Measurements from ENCODE around the gene SV2C.

DNA sequence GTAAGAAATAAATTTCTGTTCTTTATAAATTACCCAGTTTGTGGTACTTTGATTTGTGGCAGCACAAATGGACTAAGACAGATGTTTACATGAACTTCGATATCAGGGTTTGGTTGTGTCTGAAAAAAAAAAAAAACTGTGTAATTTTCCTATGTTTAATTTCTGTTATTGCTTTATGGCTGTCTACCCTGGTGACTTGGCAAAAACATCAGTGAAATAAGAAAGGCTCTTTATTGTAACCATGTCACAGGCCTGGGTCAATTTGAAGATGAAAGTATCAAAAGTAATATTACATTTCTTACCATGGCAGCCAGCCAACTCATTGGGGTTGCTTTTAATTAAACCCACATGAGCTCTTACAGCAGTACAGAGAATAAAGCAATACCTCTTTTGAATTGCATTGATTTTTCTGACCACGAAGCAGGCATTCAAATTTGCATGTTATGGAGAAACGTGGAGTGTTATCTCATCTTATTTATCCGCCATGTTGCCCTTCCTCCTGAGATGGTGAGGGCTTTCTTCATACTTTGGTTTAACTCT lies 20.6 kb upstream of the SV2C start:
- TF ChIP-seq, protein P1, sequence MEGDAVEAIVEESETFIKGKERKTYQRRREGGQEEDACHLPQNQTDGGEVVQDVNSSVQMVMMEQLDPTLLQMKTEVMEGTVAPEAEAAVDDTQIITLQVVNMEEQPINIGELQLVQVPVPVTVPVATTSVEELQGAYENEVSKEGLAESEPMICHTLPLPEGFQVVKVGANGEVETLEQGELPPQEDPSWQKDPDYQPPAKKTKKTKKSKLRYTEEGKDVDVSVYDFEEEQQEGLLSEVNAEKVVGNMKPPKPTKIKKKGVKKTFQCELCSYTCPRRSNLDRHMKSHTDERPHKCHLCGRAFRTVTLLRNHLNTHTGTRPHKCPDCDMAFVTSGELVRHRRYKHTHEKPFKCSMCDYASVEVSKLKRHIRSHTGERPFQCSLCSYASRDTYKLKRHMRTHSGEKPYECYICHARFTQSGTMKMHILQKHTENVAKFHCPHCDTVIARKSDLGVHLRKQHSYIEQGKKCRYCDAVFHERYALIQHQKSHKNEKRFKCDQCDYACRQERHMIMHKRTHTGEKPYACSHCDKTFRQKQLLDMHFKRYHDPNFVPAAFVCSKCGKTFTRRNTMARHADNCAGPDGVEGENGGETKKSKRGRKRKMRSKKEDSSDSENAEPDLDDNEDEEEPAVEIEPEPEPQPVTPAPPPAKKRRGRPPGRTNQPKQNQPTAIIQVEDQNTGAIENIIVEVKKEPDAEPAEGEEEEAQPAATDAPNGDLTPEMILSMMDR (IDR thresholded peaks at IDR 0.05; ENCODE audit: borderline replicate concordance, extremely low read depth, low read length, poor library complexity, severe bottlenecking), result no peak
- TF ChIP-seq EZH2 (IDR thresholded peaks at IDR 0.05; ENCODE audit: borderline replicate concordance, low read depth, low read length, severe bottlenecking), result no peak
